Endodermal cell (in vitro differentiated cells): ENCODE data around the gene CDH13. TPM values are rescaled to one million over a fixed set of nuclear protein-coding genes. Genes with fewer than 3 reads are reported as not detected.

Experiments
- DNase-seq: peaks from one replicate; pipeline ENCODE4 v3.0.0-alpha.2; 2017
- H3K27ac ChIP-seq: 2 replicates; pipeline ENCODE4 v1.5.1; 2013; ENCODE audit warnings: mild to moderate bottlenecking, low read depth, low read length, moderate library complexity
- H3K27me3 ChIP-seq: 2 replicates; pipeline ENCODE4 v1.6.1; 2013; ENCODE audit warnings: mild to moderate bottlenecking, low read length, moderate library complexity; ENCODE audit not compliant: insufficient read depth, control insufficient read depth, poor library complexity, severe bottlenecking
- H3K36me3 ChIP-seq: 2 replicates; pipeline ENCODE4 v1.7.0; 2013; ENCODE audit warnings: mild to moderate bottlenecking, low read length, moderate library complexity; ENCODE audit not compliant: control insufficient read depth, insufficient read depth
- H3K4me1 ChIP-seq: one replicate; pipeline ENCODE4 v1.7.0; 2013; ENCODE audit warnings: low read length; ENCODE audit not compliant: control insufficient read depth, insufficient read depth
- H3K4me3 ChIP-seq: 2 replicates; pipeline ENCODE4 v1.5.1; 2013; ENCODE audit warnings: mild to moderate bottlenecking, low read length, moderate library complexity
- H3K9ac ChIP-seq: 2 replicates; pipeline ENCODE4 v1.6.1; 2013; ENCODE audit warnings: mild to moderate bottlenecking, low read length, moderate library complexity; ENCODE audit not compliant: poor library complexity, severe bottlenecking; ENCODE audit errors: extremely low read depth
- H3K9me3 ChIP-seq: 2 replicates; pipeline ENCODE4 v1.6.1; 2013; ENCODE audit warnings: mild to moderate bottlenecking, low read length, moderate library complexity; ENCODE audit not compliant: control insufficient read depth
- H3K27ac Mint-ChIP-seq: 2 replicates; pipeline ENCODE4 v1.8.0; 2020; ENCODE audit warnings: mixed read lengths
- H3K27me3 Mint-ChIP-seq: 2 replicates; pipeline ENCODE4 v1.8.0; 2021; ENCODE audit warnings: mild to moderate bottlenecking, mixed read lengths; ENCODE audit not compliant: insufficient read depth
- H3K36me3 Mint-ChIP-seq: 2 replicates; pipeline ENCODE4 v1.8.0; 2020; ENCODE audit warnings: low read depth, mixed read lengths
- H3K4me1 Mint-ChIP-seq: 2 replicates; pipeline ENCODE4 v1.8.0; 2020; ENCODE audit warnings: mixed read lengths
- H3K4me3 Mint-ChIP-seq: 2 replicates; pipeline ENCODE4 v1.8.0; 2020; ENCODE audit warnings: mild to moderate bottlenecking, moderate library complexity, mixed read lengths
- H3K9me3 Mint-ChIP-seq: 2 replicates; pipeline ENCODE4 v1.8.0; 2020; ENCODE audit warnings: mild to moderate bottlenecking, mixed read lengths
- WGBS, 2 experiments: methylation state at CpG; one replicate each; pipeline versions ENCODE4 v1.1.5 to v1.1.7; 2013; ENCODE audit warnings: missing lambda C conversion rate in 2 of 2, mixed read lengths in 1 of 2; ENCODE audit not compliant: insufficient coverage in 1 of 2, insufficient read length in 1 of 2; 5-methylcytosine and 5-hydroxymethylcytosine counted together
- total RNA-seq, 2 donors: library from RNA; stranded (reverse); fragmentation: NEBNext Ultra II Directional in 1 of 2; extraction: Animal tissue kit (Norgen Biotek cat#: 25700) in 1 of 2; gene quantifications; 2 replicates in 1 of 2; 3 replicates in 1 of 2; pipeline ENCODE4 v1.2.1, GENCODE V29; 2021
- TF ChIP-seq, protein P1 (sequence below): fragments of 200-600 bp; sonication (generic); conservative IDR thresholded peaks from 2 replicates; pipeline ENCODE4 v1.5.0; 2021; ENCODE audit warnings: antibody characterized with exemption, mild to moderate bottlenecking

The CDH13 gene
- total RNA-seq, 2 donors from 2014 or later: 0.86 to 1.8 TPM

DNA sequence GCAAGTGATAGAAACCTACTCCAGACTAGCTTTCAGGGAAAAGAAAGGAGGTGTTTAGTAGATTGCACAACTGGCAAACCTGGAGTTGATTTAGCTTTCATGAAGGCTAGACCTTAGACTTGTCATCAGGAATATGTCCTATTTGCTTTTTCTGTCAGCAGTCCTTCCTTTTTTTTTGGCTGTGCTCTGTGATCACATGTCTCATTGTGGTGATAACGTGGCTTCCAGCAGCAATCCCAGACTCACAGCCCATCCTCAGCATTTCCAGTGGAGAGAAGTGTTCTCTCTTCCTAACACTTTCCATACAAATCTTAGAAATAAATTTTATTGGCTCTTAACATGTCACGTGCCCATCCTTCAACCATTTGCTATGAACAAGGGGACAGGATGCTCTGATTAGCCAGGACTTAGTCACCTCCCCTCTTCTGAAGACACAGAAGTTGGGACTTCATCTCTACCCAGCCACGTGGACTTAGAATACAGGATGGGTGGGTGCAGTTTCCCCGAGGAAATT lies 74.7 kb downstream of the CDH13 start:
- Mint-ChIP-seq H3K9me3 (no peaks in the 10 kb centered on the region), H3K4me1 (peaks cover 20% of the 10 kb centered on the region), H3K4me3 (no peak overlapping the region), H3K36me3 (no peaks in the 10 kb centered on the region), H3K27ac (no peak overlapping the region), H3K27me3 (no peaks in the 10 kb centered on the region)
- H3K4me1 ChIP-seq: no peaks in the 10 kb centered on the region
- H3K4me3 ChIP-seq: no peak overlapping the region
- TF ChIP-seq, protein P1, sequence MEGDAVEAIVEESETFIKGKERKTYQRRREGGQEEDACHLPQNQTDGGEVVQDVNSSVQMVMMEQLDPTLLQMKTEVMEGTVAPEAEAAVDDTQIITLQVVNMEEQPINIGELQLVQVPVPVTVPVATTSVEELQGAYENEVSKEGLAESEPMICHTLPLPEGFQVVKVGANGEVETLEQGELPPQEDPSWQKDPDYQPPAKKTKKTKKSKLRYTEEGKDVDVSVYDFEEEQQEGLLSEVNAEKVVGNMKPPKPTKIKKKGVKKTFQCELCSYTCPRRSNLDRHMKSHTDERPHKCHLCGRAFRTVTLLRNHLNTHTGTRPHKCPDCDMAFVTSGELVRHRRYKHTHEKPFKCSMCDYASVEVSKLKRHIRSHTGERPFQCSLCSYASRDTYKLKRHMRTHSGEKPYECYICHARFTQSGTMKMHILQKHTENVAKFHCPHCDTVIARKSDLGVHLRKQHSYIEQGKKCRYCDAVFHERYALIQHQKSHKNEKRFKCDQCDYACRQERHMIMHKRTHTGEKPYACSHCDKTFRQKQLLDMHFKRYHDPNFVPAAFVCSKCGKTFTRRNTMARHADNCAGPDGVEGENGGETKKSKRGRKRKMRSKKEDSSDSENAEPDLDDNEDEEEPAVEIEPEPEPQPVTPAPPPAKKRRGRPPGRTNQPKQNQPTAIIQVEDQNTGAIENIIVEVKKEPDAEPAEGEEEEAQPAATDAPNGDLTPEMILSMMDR: no peak
- DNase-seq: no peak
- no peaks in the 10 kb centered on the region for H3K36me3 ChIP-seq
- no peaks in the 10 kb centered on the region for H3K27me3 ChIP-seq
- 88 to 93% methylated on average over 3 to 4 of the region's 4 CpGs for WGBS, 2 experiments
- no peak overlapping the region for H3K27ac ChIP-seq
- no peak overlapping the region for H3K9ac ChIP-seq
- H3K9me3 ChIP-seq: no peaks in the 10 kb centered on the region

DNA sequence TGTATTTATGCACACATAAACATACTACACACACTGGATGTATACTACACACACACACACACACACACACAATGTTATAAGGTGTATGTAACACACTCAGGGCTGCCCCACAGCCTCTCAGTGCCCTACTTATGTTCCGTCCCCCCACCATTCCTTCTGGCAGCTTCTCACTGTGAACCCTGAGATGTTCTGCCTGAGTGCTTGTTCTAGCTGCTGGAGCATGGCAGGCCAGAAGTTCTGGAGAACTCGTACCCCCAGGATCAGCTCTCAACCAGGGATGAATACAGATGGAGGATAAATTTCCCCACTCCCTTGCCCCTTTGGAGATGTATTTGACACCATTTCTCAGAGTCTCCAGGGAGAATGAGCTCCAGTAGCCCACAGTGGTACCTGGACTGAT lies 76.4 kb downstream of the CDH13 start:
- peaks cover 28% of the 10 kb centered on the region for H3K4me1 Mint-ChIP-seq
- Histone ChIP-seq H3K9me3 (no peaks in the 10 kb centered on the region), H3K36me3 (no peaks in the 10 kb centered on the region), H3K27me3 (no peaks in the 10 kb centered on the region), H3K4me3 (no peak overlapping the region), H3K4me1 (no peaks in the 10 kb centered on the region), H3K27ac (no peak overlapping the region), H3K9ac (no peak overlapping the region)
- no peaks in the 10 kb centered on the region for H3K27me3 Mint-ChIP-seq
- H3K27ac Mint-ChIP-seq: no peak overlapping the region
- 87 to 88% methylated on average over 1 to 2 of the region's 2 CpGs for WGBS, 2 experiments
- H3K4me3 Mint-ChIP-seq: no peak overlapping the region
- no peak for DNase-seq
- H3K9me3 Mint-ChIP-seq: no peaks in the 10 kb centered on the region
- no peaks in the 10 kb centered on the region for H3K36me3 Mint-ChIP-seq
- TF ChIP-seq, protein P1: no peak

DNA sequence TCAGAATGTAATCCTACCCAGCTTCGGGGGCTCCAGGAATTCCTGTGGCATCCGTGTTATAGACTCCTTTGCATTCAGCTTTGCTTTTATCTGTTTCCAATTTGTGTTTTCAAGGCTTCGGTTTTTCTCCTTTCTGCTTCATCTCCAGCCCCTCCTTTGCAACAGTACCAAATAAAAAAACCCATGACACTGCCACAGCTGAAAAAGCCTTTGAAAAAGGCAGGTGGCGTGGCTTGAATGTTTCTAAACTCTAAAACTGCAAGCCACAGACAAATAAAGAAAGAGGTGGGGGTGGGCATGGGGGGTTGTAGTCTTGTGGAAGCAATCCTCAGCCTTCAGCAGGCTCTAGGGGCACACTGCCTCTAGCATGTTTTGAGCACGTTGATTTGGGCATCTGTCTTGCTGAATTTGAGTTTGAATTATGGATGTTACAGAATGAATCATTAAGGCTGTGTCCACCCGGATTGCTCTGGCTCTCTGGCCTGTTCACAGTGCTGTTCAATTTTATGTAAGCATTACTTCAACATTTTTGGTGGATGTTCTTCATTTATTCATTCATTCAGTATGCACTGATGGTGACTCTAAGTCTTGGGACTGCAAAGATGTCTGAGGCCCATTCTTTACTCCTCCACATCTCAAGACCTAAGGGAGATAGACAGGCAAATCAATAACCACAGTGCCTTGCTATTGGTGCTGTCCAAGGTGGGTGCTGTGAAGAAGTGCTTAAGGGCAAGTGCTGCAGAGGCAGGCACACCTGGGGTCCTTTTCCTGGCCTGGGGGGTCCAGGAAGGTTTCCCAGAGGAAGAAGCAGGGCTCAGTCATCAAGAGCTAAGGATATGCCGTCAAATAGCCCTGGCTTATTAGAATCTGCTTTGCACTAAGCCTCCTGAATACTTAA lies 77.4 kb downstream of the CDH13 start:
- Mint-ChIP-seq H3K9me3 (no peaks in the 10 kb centered on the region), H3K4me1 (peaks cover 28% of the 10 kb centered on the region), H3K36me3 (no peaks in the 10 kb centered on the region), H3K27ac (no peak overlapping the region), H3K27me3 (no peaks in the 10 kb centered on the region), H3K4me3 (no peak overlapping the region)
- Histone ChIP-seq H3K4me1 (no peaks in the 10 kb centered on the region), H3K27me3 (no peaks in the 10 kb centered on the region), H3K9ac (no peak overlapping the region), H3K4me3 (no peak overlapping the region), H3K9me3 (no peaks in the 10 kb centered on the region), H3K36me3 (no peaks in the 10 kb centered on the region), H3K27ac (no peak overlapping the region)
- 82 to 87% methylated on average over 4 to 7 of the region's 7 CpGs for WGBS, 2 experiments
- DNase-seq: no peak
- TF ChIP-seq, protein P1: no peak
